GM19468 (cell line): ENCODE results near the gene RERG.
"Not testable (repeated sequence)": the region's sequence is repeated elsewhere in the genome, so short reads cannot be mapped to it uniquely, and the experiment has no call there.

Experiments used
- ATAC-seq: cut with Tn5 transposase; IDR thresholded peaks from one replicate; pipeline ENCODE4 v1.9.1; 2021; ENCODE audit warnings: mild to moderate bottlenecking, moderate library complexity, moderate number of reproducible peaks; ENCODE audit not compliant: unreplicated experiment; ENCODE audit errors: extremely low read depth

The RERG gene

GRCh38 chr12:15154103-15154502, 67.1 kb downstream of the RERG start:
- ATAC-seq = no peak

- no peak for ATAC-seq
Measured at GRCh38 chr12:15152868-15153267, 68.3 kb downstream of the RERG start.

GRCh38 chr12:15152456-15152855, 68.8 kb downstream of the RERG start:
- ATAC-seq = no peak

GRCh38 chr12:15151161-15152091, 69.8 kb downstream of the RERG start:
- no peak for ATAC-seq

GRCh38 chr12:15146585-15146984, 74.6 kb downstream of the RERG start:
- no peak for ATAC-seq

- no peak for ATAC-seq
Measured at GRCh38 chr12:15143467-15143866, 77.8 kb downstream of the RERG start.

GRCh38 chr12:15142711-15143110, 78.5 kb downstream of the RERG start:
- no peak for ATAC-seq

GRCh38 chr12:15131431-15131830, 89.8 kb downstream of the RERG start:
- no peak for ATAC-seq

- ATAC-seq = no peak
Measured at GRCh38 chr12:15130541-15130940, 90.7 kb downstream of the RERG start.

GRCh38 chr12:15123401-15123800, 97.8 kb downstream of the RERG start:
- no peak for ATAC-seq

- ATAC-seq = no peak
Measured at GRCh38 chr12:15122344-15122743, 98.9 kb downstream of the RERG start.

- no peak for ATAC-seq
Measured at GRCh38 chr12:15118955-15119354, 102.3 kb downstream of the RERG start.

GRCh38 chr12:15116983-15117382, 104.2 kb downstream of the RERG start:
- no peak for ATAC-seq

GRCh38 chr12:15116086-15116485, 105.1 kb downstream of the RERG start:
- no peak for ATAC-seq

- no peak for ATAC-seq
Measured at GRCh38 chr12:15115434-15115833, 105.8 kb downstream of the RERG start.

- ATAC-seq = no peak
Measured at GRCh38 chr12:15114501-15114900, 106.7 kb downstream of the RERG start.

GRCh38 chr12:15092826-15093225, 128.4 kb downstream of the RERG start:
- ATAC-seq = no peak

- ATAC-seq = no peak
Measured at GRCh38 chr12:15090441-15090840, 130.8 kb downstream of the RERG start.

- no peak for ATAC-seq
Measured at GRCh38 chr12:15088105-15088504, 133.1 kb downstream of the RERG start.

- ATAC-seq = not testable (repeated sequence)
Measured at GRCh38 chr12:15077751-15078150, 143.5 kb downstream of the RERG start.

GRCh38 chr12:15074351-15074750, 146.9 kb downstream of the RERG start:
- ATAC-seq = no peak

GRCh38 chr12:15059123-15059522, 162.1 kb downstream of the RERG start:
- ATAC-seq = no peak
